SK-N-SH (cell line): ENCODE results near the gene GRM7.

Experiments used
- CTCF ChIP-seq: fragments of 200-600 bp; sonication (generic); IDR thresholded peaks from 2 replicates; pipeline ENCODE4 v1.6.1; 2017; ENCODE audit warnings: antibody characterized with exemption, mild to moderate bottlenecking, moderate library complexity
- ELF1 ChIP-seq: IDR thresholded peaks from 2 replicates; pipeline ENCODE4 v1.4.0; 2012
- EP300 ChIP-seq, 2 experiments: IDR thresholded peaks; 2 replicates each; pipeline versions ENCODE4 v1.4.0 to v1.6.1; 2012; ENCODE audit warnings: borderline replicate concordance in 1 of 2, low read depth in 1 of 2, low read length in 1 of 2
- JUND ChIP-seq: IDR thresholded peaks from 2 replicates; pipeline ENCODE4 v1.4.0; 2012
- MEF2A ChIP-seq: IDR thresholded peaks from 2 replicates; pipeline ENCODE4 v1.4.0; 2012; ENCODE audit warnings: low read depth, borderline replicate concordance
- MXI1 ChIP-seq: IDR thresholded peaks from 2 replicates; pipeline ENCODE4 v1.6.1; 2012; ENCODE audit warnings: mild to moderate bottlenecking, low read depth, low read length, improper control_type of control experiment
- POLR2AphosphoS5 ChIP-seq: IDR thresholded peaks from 2 replicates; pipeline ENCODE4 v1.6.1; 2012; ENCODE audit warnings: low read depth, low read length
- RAD21 ChIP-seq: IDR thresholded peaks from 2 replicates; pipeline ENCODE4 v1.6.1; 2012; ENCODE audit warnings: mild to moderate bottlenecking, low read length
- RCOR1 ChIP-seq: fragments of 150-350 bp; IDR thresholded peaks from 2 replicates; pipeline ENCODE4 v1.6.1; 2017; ENCODE audit warnings: antibody characterized with exemption, low read length
- RFX5 ChIP-seq: IDR thresholded peaks from 2 replicates; pipeline ENCODE4 v1.6.1; 2012; ENCODE audit warnings: mild to moderate bottlenecking, improper control_type of control experiment, low read length
- TCF12 ChIP-seq: IDR thresholded peaks from 2 replicates; pipeline ENCODE4 v1.4.0; 2012
- YY1 ChIP-seq: IDR thresholded peaks from 2 replicates; pipeline ENCODE4 v1.4.0; 2012; ENCODE audit warnings: low read depth, mild to moderate bottlenecking
- TF ChIP-seq, protein P1 (sequence below): IDR thresholded peaks from 2 replicates; pipeline ENCODE4 v1.6.1; 2012; ENCODE audit warnings: mild to moderate bottlenecking, low read depth, low read length, moderate library complexity
- TF ChIP-seq, protein P2 (sequence below): IDR thresholded peaks from 2 replicates; pipeline ENCODE4 v1.4.0; 2012; ENCODE audit warnings: low read depth

GRCh38 chr3:7371693-7372572, 511.0 kb downstream of the GRM7 start:
- TF ChIP-seq, protein P1, sequence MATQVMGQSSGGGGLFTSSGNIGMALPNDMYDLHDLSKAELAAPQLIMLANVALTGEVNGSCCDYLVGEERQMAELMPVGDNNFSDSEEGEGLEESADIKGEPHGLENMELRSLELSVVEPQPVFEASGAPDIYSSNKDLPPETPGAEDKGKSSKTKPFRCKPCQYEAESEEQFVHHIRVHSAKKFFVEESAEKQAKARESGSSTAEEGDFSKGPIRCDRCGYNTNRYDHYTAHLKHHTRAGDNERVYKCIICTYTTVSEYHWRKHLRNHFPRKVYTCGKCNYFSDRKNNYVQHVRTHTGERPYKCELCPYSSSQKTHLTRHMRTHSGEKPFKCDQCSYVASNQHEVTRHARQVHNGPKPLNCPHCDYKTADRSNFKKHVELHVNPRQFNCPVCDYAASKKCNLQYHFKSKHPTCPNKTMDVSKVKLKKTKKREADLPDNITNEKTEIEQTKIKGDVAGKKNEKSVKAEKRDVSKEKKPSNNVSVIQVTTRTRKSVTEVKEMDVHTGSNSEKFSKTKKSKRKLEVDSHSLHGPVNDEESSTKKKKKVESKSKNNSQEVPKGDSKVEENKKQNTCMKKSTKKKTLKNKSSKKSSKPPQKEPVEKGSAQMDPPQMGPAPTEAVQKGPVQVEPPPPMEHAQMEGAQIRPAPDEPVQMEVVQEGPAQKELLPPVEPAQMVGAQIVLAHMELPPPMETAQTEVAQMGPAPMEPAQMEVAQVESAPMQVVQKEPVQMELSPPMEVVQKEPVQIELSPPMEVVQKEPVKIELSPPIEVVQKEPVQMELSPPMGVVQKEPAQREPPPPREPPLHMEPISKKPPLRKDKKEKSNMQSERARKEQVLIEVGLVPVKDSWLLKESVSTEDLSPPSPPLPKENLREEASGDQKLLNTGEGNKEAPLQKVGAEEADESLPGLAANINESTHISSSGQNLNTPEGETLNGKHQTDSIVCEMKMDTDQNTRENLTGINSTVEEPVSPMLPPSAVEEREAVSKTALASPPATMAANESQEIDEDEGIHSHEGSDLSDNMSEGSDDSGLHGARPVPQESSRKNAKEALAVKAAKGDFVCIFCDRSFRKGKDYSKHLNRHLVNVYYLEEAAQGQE, result no peak
- TF ChIP-seq CTCF (no peak), MXI1 (no peak), TCF12 (no peak), RAD21 (no peak), YY1 (no peak), POLR2AphosphoS5 (no peak), RCOR1 (no peak), JUND (no peak), ELF1 (no peak), EP300 (IDR thresholded peaks at IDR 0.05; ENCODE audit: borderline replicate concordance in 1 of 2, low read depth in 1 of 2, low read length in 1 of 2) (no peak), RFX5 (no peak), MEF2A (no peak)
- TF ChIP-seq, protein P2, sequence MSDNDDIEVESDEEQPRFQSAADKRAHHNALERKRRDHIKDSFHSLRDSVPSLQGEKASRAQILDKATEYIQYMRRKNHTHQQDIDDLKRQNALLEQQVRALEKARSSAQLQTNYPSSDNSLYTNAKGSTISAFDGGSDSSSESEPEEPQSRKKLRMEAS, result no peak
